Caco-2 (cell line): ENCODE measurements around the gene PIK3C2G. TPM values are rescaled to one million over a fixed set of nuclear protein-coding genes. Genes with fewer than 3 reads are reported as not detected.

Source experiments
- BruUV-seq: library from RNA; stranded (reverse); fragments of 400-500 nt; replicated peaks from 2 replicates; lab custom pipeline; 2021; lab: Mats Ljungman, UMichigan
- CTCF ChIA-PET: fragments of 300-600 bp; sonication (Branson Sonifier 250); formaldehyde crosslinking; loops from one replicate; lab custom pipeline; 2022; ENCODE audit warnings: antibody characterized with exemption; lab: Charles Lee
- POLR2A ChIA-PET: fragments of 300-600 bp; sonication (Branson Sonifier 250); formaldehyde crosslinking; loops from one replicate; lab custom pipeline; 2022; ENCODE audit warnings: antibody characterized with exemption; lab: Charles Lee
- DNase-seq, 2 experiments: peaks; one replicate each; pipeline versions ENCODE4 v3.0.0 to v3.0.0-alpha.2; 2020 to 2022
- H3K27me3 ChIP-seq: replicated peaks from 2 replicates; pipeline ENCODE4 v1.6.0; 2011; ENCODE audit warnings: low read length; ENCODE audit not compliant: control insufficient read depth, insufficient read depth
- H3K36me3 ChIP-seq: 2 replicates; pipeline ENCODE4 v1.5.1; 2011; ENCODE audit warnings: low read length; ENCODE audit not compliant: control insufficient read depth, insufficient read depth
- H3K4me1 ChIP-seq: fragments of 250-450 bp; sonication (Bioruptor Pico); 2 replicates; pipeline ENCODE4 v1.5.1; 2020; ENCODE audit warnings: mild to moderate bottlenecking
- H3K4me3 ChIP-seq: 2 replicates; pipeline ENCODE4 v1.5.1; 2011; ENCODE audit warnings: low read depth, mild to moderate bottlenecking, control low read depth, low read length
- H3K9me3 ChIP-seq: fragments of 250-450 bp; sonication (Bioruptor Pico); 2 replicates; pipeline ENCODE4 v1.5.1; 2020; ENCODE audit warnings: mild to moderate bottlenecking, moderate library complexity
- H3K27ac Mint-ChIP-seq: one replicate; pipeline ENCODE4 v1.8.0; 2022; ENCODE audit warnings: mixed read lengths; ENCODE audit not compliant: unreplicated experiment
- H3K27me3 Mint-ChIP-seq: one replicate; pipeline ENCODE4 v1.8.0; 2022; ENCODE audit warnings: mixed read lengths; ENCODE audit not compliant: insufficient read depth, unreplicated experiment
- H3K36me3 Mint-ChIP-seq: one replicate; pipeline ENCODE4 v1.8.0; 2022; ENCODE audit warnings: mild to moderate bottlenecking, mixed read lengths; ENCODE audit not compliant: insufficient read depth, unreplicated experiment
- H3K4me1 Mint-ChIP-seq: one replicate; pipeline ENCODE4 v1.8.0; 2022; ENCODE audit warnings: low read depth, mixed read lengths; ENCODE audit not compliant: unreplicated experiment
- H3K4me3 Mint-ChIP-seq: one replicate; pipeline ENCODE4 v1.8.0; 2022; ENCODE audit warnings: mild to moderate bottlenecking, moderate library complexity, mixed read lengths; ENCODE audit not compliant: unreplicated experiment
- H3K9me3 Mint-ChIP-seq: one replicate; pipeline ENCODE4 v1.8.0; 2022; ENCODE audit warnings: mixed read lengths; ENCODE audit not compliant: unreplicated experiment
- intact Hi-C: fragments of 100-400 bp; cut with micrococcal nuclease; formaldehyde crosslinking; loops from one replicate; pipeline ENCODE4 v1.10.0; 2022; ENCODE audit not compliant: unreplicated experiment
- total RNA-seq: library from RNA; stranded (reverse); gene quantifications from 2 replicates; pipeline ENCODE4 v1.2.3, GENCODE V29; 2022
- TF ChIP-seq, protein P1 (sequence below), 2 experiments: fragments of 200-600 bp in 1 of 2; IDR thresholded peaks; 1 replicate in 1 of 2; 2 replicates in 1 of 2; pipeline versions ENCODE4 v1.5.1 to v1.8.0; 2011 to 2022; ENCODE audit warnings: antibody characterized with exemption in 1 of 2, control low read depth in 1 of 2, inconsistent platforms in 1 of 2, low read depth in 1 of 2, low read length in 1 of 2, mild to moderate bottlenecking in 1 of 2, moderate library complexity in 1 of 2; ENCODE audit not compliant: insufficient read depth in 1 of 2, severe bottlenecking in 1 of 2, unreplicated experiment in 1 of 2

PIK3C2G gene
- total RNA-seq, 1 experiment from 2014 or later = not detected

DNA sequence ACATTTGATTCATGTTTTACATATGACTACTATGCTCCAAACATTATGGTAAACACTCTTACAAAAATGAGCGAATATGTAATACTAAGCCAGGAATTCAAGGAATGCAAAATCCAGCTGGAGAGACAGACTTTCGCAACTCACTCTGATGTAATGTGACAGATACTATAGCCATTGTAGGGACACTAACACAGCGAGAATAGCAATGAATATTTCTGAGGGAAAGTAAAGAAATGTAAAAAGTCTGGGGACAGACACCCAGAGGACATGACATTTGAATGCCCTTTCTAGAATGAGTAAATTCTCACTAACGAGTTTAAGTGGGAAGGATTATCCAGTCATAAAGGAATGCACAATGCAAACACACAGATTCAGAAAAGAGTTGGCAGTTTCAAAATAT is 121.9 kb downstream of the PIK3C2G start:
- H3K27me3 ChIP-seq = no peaks in the 10 kb centered on the region
- TF ChIP-seq, protein P1, sequence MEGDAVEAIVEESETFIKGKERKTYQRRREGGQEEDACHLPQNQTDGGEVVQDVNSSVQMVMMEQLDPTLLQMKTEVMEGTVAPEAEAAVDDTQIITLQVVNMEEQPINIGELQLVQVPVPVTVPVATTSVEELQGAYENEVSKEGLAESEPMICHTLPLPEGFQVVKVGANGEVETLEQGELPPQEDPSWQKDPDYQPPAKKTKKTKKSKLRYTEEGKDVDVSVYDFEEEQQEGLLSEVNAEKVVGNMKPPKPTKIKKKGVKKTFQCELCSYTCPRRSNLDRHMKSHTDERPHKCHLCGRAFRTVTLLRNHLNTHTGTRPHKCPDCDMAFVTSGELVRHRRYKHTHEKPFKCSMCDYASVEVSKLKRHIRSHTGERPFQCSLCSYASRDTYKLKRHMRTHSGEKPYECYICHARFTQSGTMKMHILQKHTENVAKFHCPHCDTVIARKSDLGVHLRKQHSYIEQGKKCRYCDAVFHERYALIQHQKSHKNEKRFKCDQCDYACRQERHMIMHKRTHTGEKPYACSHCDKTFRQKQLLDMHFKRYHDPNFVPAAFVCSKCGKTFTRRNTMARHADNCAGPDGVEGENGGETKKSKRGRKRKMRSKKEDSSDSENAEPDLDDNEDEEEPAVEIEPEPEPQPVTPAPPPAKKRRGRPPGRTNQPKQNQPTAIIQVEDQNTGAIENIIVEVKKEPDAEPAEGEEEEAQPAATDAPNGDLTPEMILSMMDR (IDR thresholded peaks at IDR 0.05; ENCODE audit: insufficient read depth in 1 of 2, low read depth in 1 of 2, low read length in 1 of 2, severe bottlenecking in 1 of 2, unreplicated experiment in 1 of 2) = no peak
- ChIA-PET CTCF (no interaction called here), POLR2A (no interaction called here)
- H3K4me1 ChIP-seq = peaks cover 17% of the 10 kb centered on the region
- BruUV-seq = no TSS peak
- H3K4me3 ChIP-seq = no peak overlapping the region
- H3K9me3 ChIP-seq = no peaks in the 10 kb centered on the region
- Mint-ChIP-seq H3K27ac (peak overlapping the region; percentile 78), H3K4me1 (peaks cover 14% of the 10 kb centered on the region), H3K4me3 (peak overlapping the region; percentile 36), H3K36me3 (peaks cover 5% of the 10 kb centered on the region), H3K9me3 (peaks cover 10% of the 10 kb centered on the region), H3K27me3 (peaks cover 9% of the 10 kb centered on the region)
- intact Hi-C loops = loop anchor here (2.0 kb wide), 1 partner anchor 62 kb away; no protein-coding TSS in a partner anchor
- DNase-seq = peak; percentile 49 to 64
- no peaks in the 10 kb centered on the region for H3K36me3 ChIP-seq

GRCh38 chr12:18387706-18388105 is 126.4 kb downstream of the PIK3C2G start:
- Histone ChIP-seq H3K4me1 (peaks cover 8% of the 10 kb centered on the region), H3K9me3 (no peaks in the 10 kb centered on the region), H3K27me3 (no peaks in the 10 kb centered on the region), H3K4me3 (no peak overlapping the region), H3K36me3 (no peaks in the 10 kb centered on the region; the same call in 1 of the 2 replicates)
- ChIA-PET POLR2A (no interaction called here), CTCF (no interaction called here)
- Mint-ChIP-seq H3K27ac (no peak overlapping the region), H3K4me3 (no peak overlapping the region), H3K9me3 (no peaks in the 10 kb centered on the region), H3K4me1 (peaks cover 10% of the 10 kb centered on the region), H3K36me3 (peaks cover 5% of the 10 kb centered on the region), H3K27me3 (peaks cover 10% of the 10 kb centered on the region)
- intact Hi-C loops = no loop called here
- no peak for DNase-seq
- TF ChIP-seq, protein P1 (IDR thresholded peaks at IDR 0.05; ENCODE audit: insufficient read depth in 1 of 2, low read depth in 1 of 2, low read length in 1 of 2, severe bottlenecking in 1 of 2, unreplicated experiment in 1 of 2) = no peak
- no TSS peak for BruUV-seq

GRCh38 chr12:18389820-18390219 is 128.5 kb downstream of the PIK3C2G start:
- Mint-ChIP-seq H3K9me3 (no peaks in the 10 kb centered on the region), H3K27me3 (peaks cover 10% of the 10 kb centered on the region), H3K4me3 (no peak overlapping the region), H3K4me1 (no peaks in the 10 kb centered on the region), H3K36me3 (no peaks in the 10 kb centered on the region), H3K27ac (no peak overlapping the region)
- Histone ChIP-seq H3K36me3 (no peaks in the 10 kb centered on the region; the same call in 1 of the 2 replicates), H3K9me3 (no peaks in the 10 kb centered on the region), H3K27me3 (no peaks in the 10 kb centered on the region), H3K4me1 (no peaks in the 10 kb centered on the region), H3K4me3 (no peak overlapping the region)
- TF ChIP-seq, protein P1 (IDR thresholded peaks at IDR 0.05; ENCODE audit: insufficient read depth in 1 of 2, low read depth in 1 of 2, low read length in 1 of 2, severe bottlenecking in 1 of 2, unreplicated experiment in 1 of 2) = no peak
- POLR2A ChIA-PET = interaction anchor here (0.7 kb wide), 1 partner anchor 1457 kb away, joined by 3 read pairs; no protein-coding TSS in a partner anchor
- CTCF ChIA-PET = no interaction called here
- intact Hi-C loops = no loop called here
- BruUV-seq = no TSS peak
- no peak for DNase-seq
